PFSK-1 (cell line): ENCODE results near the gene RMDN2.

Source experiments
- POLR2AphosphoS5 ChIP-seq: IDR thresholded peaks from 2 replicates; pipeline ENCODE4 v1.6.1; 2012; ENCODE audit warnings: low read depth, mild to moderate bottlenecking, control low read depth, low read length, moderate library complexity
- SIN3A ChIP-seq: IDR thresholded peaks from 2 replicates; pipeline ENCODE4 v1.6.1; 2012; ENCODE audit warnings: mild to moderate bottlenecking, low read length, moderate library complexity, borderline replicate concordance; ENCODE audit not compliant: insufficient read depth
- TAF1 ChIP-seq: IDR thresholded peaks from 2 replicates; pipeline ENCODE4 v1.6.1; 2012; ENCODE audit warnings: low read length, control low read depth, borderline replicate concordance; ENCODE audit not compliant: insufficient read depth
- TF ChIP-seq, protein P1 (sequence below), 2 experiments: IDR thresholded peaks; 2 replicates each; pipeline versions ENCODE4 v1.6.1 to v1.8.0; 2011 to 2012; ENCODE audit warnings: low read depth in 2 of 2, low read length in 2 of 2, control low read depth in 1 of 2, inconsistent platforms in 1 of 2, mild to moderate bottlenecking in 1 of 2, moderate library complexity in 1 of 2; ENCODE audit not compliant: insufficient read depth in 1 of 2

DNA sequence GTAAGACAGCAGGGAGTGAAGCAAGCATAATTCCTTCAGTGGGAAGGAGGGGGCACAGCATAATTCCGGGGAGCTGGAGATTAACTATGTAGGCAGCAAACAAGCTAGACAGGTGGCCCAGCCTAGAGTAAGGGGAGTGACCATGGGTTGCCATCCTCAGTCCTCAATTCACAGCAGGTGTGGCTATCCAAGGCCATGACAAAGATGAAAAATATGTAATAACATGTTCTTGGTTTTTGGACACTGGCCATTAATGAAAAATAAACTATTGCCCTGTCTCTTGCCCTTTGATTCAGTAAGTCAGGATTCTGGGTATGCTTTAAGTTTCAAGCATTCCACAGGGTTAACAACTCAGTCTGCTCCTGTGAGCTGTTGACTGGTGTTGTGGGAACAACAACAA lies 85.9 kb downstream of the RMDN2 start:
- TF ChIP-seq, protein P1, sequence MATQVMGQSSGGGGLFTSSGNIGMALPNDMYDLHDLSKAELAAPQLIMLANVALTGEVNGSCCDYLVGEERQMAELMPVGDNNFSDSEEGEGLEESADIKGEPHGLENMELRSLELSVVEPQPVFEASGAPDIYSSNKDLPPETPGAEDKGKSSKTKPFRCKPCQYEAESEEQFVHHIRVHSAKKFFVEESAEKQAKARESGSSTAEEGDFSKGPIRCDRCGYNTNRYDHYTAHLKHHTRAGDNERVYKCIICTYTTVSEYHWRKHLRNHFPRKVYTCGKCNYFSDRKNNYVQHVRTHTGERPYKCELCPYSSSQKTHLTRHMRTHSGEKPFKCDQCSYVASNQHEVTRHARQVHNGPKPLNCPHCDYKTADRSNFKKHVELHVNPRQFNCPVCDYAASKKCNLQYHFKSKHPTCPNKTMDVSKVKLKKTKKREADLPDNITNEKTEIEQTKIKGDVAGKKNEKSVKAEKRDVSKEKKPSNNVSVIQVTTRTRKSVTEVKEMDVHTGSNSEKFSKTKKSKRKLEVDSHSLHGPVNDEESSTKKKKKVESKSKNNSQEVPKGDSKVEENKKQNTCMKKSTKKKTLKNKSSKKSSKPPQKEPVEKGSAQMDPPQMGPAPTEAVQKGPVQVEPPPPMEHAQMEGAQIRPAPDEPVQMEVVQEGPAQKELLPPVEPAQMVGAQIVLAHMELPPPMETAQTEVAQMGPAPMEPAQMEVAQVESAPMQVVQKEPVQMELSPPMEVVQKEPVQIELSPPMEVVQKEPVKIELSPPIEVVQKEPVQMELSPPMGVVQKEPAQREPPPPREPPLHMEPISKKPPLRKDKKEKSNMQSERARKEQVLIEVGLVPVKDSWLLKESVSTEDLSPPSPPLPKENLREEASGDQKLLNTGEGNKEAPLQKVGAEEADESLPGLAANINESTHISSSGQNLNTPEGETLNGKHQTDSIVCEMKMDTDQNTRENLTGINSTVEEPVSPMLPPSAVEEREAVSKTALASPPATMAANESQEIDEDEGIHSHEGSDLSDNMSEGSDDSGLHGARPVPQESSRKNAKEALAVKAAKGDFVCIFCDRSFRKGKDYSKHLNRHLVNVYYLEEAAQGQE (IDR thresholded peaks at IDR 0.05; ENCODE audit: insufficient read depth in 1 of 2, low read depth in 2 of 2, low read length in 2 of 2), result no peak
- no peak for TF ChIP-seq POLR2AphosphoS5
- no peak for TF ChIP-seq TAF1
- no peak for TF ChIP-seq SIN3A
